ENCODE data around the gene GTF2A1L.

- TF ChIP-seq CTCF (conservative IDR thresholded peaks at IDR 0.05) = no peak
- no peak for TF ChIP-seq EZH2 (IDR thresholded peaks at IDR 0.05; ENCODE audit: low read depth)
These were observed 7.0 kb downstream of the GTF2A1L start for GRCh38 chr2:48624696-48625095.
